GM23338 (cell line): Measurements from ENCODE around the gene CSTPP1.

Experiments
- CREB1 ChIP-seq: fragments of 250-450 bp; sonication (Bioruptor Pico); IDR thresholded peaks from 2 replicates; pipeline ENCODE4 v1.5.0; 2020; ENCODE audit warnings: low read depth, mild to moderate bottlenecking, moderate library complexity
- CTCF ChIP-seq, 2 experiments: fragments of 200-600 bp in 1 of 2; sonication (generic) in 1 of 2; conservative IDR thresholded peaks; 2 replicates each; pipeline versions ENCODE4 v1.5.1 to v1.6.1; 2016 to 2017; ENCODE audit warnings: antibody characterized with exemption in 2 of 2, low read depth in 2 of 2, mild to moderate bottlenecking in 2 of 2, moderate library complexity in 1 of 2
- EZH2 ChIP-seq: fragments of 200-600 bp; sonication (generic); IDR thresholded peaks from one replicate; pipeline ENCODE4 v1.8.0; 2017; ENCODE audit warnings: antibody characterized with exemption, mild to moderate bottlenecking, low read depth; ENCODE audit not compliant: unreplicated experiment
- EZH2phosphoT487 ChIP-seq: fragments of 200-600 bp; sonication (generic); IDR thresholded peaks from one replicate; pipeline ENCODE4 v1.8.1; 2018; ENCODE audit warnings: antibody characterized with exemption; ENCODE audit not compliant: unreplicated experiment
- JUNB ChIP-seq: IDR thresholded peaks from one replicate; pipeline ENCODE4 v1.6.1; 2016; ENCODE audit warnings: antibody characterized with exemption; ENCODE audit not compliant: unreplicated experiment
- NANOG ChIP-seq: IDR thresholded peaks from 2 replicates; pipeline ENCODE4 v1.6.1; 2016; ENCODE audit warnings: antibody characterized with exemption, borderline replicate concordance
- POLR2AphosphoS5 ChIP-seq: IDR thresholded peaks from 2 replicates; pipeline ENCODE4 v1.6.1; 2016; ENCODE audit warnings: antibody characterized with exemption, low read depth
- REST ChIP-seq: IDR thresholded peaks from one replicate; pipeline ENCODE4 v1.6.1; 2018; ENCODE audit warnings: antibody characterized with exemption; ENCODE audit not compliant: unreplicated experiment
- STAT1 ChIP-seq: IDR thresholded peaks from one replicate; pipeline ENCODE4 v1.6.1; 2016; ENCODE audit warnings: antibody characterized with exemption; ENCODE audit not compliant: unreplicated experiment
- ZNF114 ChIP-seq: fragments of 250-450 bp; sonication (Bioruptor Pico); IDR thresholded peaks from 2 replicates; pipeline ENCODE4 v1.5.0; 2020; ENCODE audit warnings: mild to moderate bottlenecking, moderate library complexity
- ZNF331 ChIP-seq: fragments of 250-450 bp; sonication (Bioruptor Pico); IDR thresholded peaks from 2 replicates; pipeline ENCODE4 v1.5.0; 2020; ENCODE audit warnings: low read depth, mild to moderate bottlenecking, moderate library complexity
- TF ChIP-seq, protein P1 (sequence below): IDR thresholded peaks from 2 replicates; pipeline ENCODE4 v1.6.1; 2016; ENCODE audit warnings: antibody characterized with exemption
- TF ChIP-seq, protein P2 (sequence below): fragments of 250-450 bp; sonication (Bioruptor Pico); IDR thresholded peaks from 2 replicates; pipeline ENCODE4 v1.5.0; 2020; ENCODE audit warnings: mild to moderate bottlenecking, moderate library complexity

DNA sequence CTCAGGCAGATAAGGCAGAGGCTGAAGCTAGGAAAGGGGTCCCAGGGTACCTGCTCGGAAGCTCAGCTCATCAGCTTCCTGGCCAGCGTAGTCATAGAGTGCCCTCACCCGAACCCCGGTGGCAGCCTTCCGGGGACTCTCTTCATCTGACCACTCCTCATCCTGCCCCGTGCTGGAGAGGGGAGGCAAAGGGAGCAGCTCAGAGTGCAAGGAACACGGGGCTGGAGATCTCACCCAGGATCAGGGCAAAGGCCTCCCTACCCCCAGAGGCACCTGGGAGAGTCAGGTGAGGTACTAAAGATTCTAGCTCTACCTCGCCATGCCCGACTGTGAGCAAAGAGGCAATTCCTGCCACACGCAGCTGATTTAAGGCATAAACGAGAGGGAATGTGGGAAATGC is 241.8 kb downstream of the CSTPP1 start:
- TF ChIP-seq CTCF (conservative IDR thresholded peaks at IDR 0.05; ENCODE audit: low read depth in 2 of 2) (no peak), POLR2AphosphoS5 (no peak), REST (no peak), JUNB (no peak), EZH2 (no peak), CREB1 (CRISPR knock-in tag) (no peak), ZNF331 (CRISPR knock-in tag) (no peak), EZH2phosphoT487 (no peak), NANOG (no peak), STAT1 (no peak), ZNF114 (CRISPR knock-in tag) (no peak)
- TF ChIP-seq, protein P1, sequence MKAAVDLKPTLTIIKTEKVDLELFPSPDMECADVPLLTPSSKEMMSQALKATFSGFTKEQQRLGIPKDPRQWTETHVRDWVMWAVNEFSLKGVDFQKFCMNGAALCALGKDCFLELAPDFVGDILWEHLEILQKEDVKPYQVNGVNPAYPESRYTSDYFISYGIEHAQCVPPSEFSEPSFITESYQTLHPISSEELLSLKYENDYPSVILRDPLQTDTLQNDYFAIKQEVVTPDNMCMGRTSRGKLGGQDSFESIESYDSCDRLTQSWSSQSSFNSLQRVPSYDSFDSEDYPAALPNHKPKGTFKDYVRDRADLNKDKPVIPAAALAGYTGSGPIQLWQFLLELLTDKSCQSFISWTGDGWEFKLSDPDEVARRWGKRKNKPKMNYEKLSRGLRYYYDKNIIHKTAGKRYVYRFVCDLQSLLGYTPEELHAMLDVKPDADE = no peak
- TF ChIP-seq, protein P2, sequence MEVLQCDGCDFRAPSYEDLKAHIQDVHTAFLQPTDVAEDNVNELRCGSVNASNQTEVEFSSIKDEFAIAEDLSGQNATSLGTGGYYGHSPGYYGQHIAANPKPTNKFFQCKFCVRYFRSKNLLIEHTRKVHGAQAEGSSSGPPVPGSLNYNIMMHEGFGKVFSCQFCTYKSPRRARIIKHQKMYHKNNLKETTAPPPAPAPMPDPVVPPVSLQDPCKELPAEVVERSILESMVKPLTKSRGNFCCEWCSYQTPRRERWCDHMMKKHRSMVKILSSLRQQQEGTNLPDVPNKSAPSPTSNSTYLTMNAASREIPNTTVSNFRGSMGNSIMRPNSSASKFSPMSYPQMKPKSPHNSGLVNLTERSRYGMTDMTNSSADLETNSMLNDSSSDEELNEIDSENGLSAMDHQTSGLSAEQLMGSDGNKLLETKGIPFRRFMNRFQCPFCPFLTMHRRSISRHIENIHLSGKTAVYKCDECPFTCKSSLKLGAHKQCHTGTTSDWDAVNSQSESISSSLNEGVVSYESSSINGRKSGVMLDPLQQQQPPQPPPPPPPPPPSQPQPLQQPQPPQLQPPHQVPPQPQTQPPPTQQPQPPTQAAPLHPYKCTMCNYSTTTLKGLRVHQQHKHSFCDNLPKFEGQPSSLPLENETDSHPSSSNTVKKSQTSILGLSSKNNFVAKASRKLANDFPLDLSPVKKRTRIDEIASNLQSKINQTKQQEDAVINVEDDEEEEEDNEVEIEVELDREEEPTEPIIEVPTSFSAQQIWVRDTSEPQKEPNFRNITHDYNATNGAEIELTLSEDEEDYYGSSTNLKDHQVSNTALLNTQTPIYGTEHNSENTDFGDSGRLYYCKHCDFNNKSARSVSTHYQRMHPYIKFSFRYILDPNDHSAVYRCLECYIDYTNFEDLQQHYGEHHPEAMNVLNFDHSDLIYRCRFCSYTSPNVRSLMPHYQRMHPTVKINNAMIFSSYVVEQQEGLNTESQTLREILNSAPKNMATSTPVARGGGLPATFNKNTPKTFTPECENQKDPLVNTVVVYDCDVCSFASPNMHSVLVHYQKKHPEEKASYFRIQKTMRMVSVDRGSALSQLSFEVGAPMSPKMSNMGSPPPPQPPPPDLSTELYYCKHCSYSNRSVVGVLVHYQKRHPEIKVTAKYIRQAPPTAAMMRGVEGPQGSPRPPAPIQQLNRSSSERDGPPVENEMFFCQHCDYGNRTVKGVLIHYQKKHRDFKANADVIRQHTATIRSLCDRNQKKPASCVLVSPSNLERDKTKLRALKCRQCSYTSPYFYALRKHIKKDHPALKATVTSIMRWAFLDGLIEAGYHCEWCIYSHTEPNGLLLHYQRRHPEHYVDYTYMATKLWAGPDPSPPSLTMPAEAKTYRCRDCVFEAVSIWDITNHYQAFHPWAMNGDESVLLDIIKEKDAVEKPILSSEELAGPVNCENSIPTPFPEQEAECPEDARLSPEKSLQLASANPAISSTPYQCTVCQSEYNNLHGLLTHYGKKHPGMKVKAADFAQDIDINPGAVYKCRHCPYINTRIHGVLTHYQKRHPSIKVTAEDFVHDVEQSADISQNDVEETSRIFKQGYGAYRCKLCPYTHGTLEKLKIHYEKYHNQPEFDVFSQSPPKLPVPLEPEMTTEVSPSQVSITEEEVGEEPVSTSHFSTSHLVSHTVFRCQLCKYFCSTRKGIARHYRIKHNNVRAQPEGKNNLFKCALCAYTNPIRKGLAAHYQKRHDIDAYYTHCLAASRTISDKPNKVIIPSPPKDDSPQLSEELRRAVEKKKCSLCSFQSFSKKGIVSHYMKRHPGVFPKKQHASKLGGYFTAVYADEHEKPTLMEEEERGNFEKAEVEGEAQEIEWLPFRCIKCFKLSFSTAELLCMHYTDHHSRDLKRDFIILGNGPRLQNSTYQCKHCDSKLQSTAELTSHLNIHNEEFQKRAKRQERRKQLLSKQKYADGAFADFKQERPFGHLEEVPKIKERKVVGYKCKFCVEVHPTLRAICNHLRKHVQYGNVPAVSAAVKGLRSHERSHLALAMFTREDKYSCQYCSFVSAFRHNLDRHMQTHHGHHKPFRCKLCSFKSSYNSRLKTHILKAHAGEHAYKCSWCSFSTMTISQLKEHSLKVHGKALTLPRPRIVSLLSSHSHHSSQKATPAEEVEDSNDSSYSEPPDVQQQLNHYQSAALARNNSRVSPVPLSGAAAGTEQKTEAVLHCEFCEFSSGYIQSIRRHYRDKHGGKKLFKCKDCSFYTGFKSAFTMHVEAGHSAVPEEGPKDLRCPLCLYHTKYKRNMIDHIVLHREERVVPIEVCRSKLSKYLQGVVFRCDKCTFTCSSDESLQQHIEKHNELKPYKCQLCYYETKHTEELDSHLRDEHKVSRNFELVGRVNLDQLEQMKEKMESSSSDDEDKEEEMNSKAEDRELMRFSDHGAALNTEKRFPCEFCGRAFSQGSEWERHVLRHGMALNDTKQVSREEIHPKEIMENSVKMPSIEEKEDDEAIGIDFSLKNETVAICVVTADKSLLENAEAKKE (CRISPR knock-in tag) = no peak
